ENCODE results near the gene ENG.
"Not testable (repeated sequence)": the region's sequence is repeated elsewhere in the genome, so short reads cannot be mapped to it uniquely, and the experiment has no call there.

ENG gene

DNA sequence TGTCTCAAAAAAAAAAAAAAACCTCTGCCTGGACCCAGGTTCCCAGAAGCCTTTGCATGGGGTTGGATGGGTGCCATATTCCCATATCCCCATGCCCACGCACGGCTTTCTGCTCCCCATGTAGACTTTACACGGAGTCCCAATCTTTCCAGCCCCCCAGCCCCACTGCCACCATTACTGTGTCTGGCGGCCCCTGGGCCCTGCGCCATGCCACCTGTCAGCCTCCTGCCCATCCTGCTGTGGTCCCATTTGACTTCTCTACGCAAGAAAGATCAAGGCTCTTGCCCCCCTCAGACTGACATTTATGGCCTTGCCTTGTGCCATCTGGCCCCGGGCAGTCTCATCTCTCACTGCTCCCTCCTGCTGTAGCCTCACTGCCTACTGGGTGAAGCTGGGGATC, 29.5 kb upstream of the ENG start:
- Histone ChIP-seq H3K4me2 (ENCODE audit: low read depth, low read length, poor library complexity, severe bottlenecking) (no peak overlapping the region), H3K9me2 (replicated peaks; ENCODE audit: insufficient read depth, low read length) (no peaks in the 10 kb centered on the region), H4K20me1 (ENCODE audit: low read depth, low read length) (no peaks in the 10 kb centered on the region), H3K9ac (ENCODE audit: low read length) (no peak overlapping the region), H2AFZ (ENCODE audit: low read depth, low read length, severe bottlenecking) (no peak overlapping the region), H3K9me3 (ENCODE audit: insufficient read depth, low read length) (no peaks in the 10 kb centered on the region), H3K79me2 (ENCODE audit: insufficient read depth, low read length) (no peaks in the 10 kb centered on the region), H3K27ac (ENCODE audit: low read depth, low read length) (no peak overlapping the region), H3K27me3 (ENCODE audit: low read length) (no peaks in the 10 kb centered on the region), H3K4me3 (ENCODE audit: insufficient read depth, low read length, poor library complexity, severe bottlenecking) (no peak overlapping the region), H3F3A (ENCODE audit: insufficient read depth) (no peaks in the 10 kb centered on the region), H3K36me3 (ENCODE audit: low read length) (no peaks in the 10 kb centered on the region)
- TF ChIP-seq EZH2phosphoT487 (conservative IDR thresholded peaks at IDR 0.05; ENCODE audit: low read length), result no peak
- TF ChIP-seq, protein P1, sequence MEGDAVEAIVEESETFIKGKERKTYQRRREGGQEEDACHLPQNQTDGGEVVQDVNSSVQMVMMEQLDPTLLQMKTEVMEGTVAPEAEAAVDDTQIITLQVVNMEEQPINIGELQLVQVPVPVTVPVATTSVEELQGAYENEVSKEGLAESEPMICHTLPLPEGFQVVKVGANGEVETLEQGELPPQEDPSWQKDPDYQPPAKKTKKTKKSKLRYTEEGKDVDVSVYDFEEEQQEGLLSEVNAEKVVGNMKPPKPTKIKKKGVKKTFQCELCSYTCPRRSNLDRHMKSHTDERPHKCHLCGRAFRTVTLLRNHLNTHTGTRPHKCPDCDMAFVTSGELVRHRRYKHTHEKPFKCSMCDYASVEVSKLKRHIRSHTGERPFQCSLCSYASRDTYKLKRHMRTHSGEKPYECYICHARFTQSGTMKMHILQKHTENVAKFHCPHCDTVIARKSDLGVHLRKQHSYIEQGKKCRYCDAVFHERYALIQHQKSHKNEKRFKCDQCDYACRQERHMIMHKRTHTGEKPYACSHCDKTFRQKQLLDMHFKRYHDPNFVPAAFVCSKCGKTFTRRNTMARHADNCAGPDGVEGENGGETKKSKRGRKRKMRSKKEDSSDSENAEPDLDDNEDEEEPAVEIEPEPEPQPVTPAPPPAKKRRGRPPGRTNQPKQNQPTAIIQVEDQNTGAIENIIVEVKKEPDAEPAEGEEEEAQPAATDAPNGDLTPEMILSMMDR (IDR thresholded peaks at IDR 0.05; ENCODE audit: insufficient read depth, low read length, poor library complexity, severe bottlenecking), result no peak

DNA sequence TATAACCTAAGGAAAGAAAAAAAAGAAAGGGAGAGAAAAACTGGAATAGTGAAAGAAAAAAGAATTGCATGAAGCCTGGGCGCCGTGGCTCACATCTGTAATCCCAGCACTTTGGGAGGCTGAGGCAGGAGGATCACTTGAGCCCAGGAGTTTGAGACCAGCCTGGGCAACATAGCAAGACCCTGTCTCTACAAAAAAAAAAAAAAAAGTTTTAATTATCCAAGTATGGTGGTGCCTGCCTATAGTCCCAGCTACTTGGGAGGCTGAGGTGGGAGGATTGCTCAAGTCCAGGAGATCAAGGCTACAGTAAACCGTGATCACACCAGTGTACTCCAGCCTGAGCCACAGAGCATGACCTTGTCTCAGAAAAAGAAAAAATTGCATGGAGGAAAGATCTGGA, 27.3 kb upstream of the ENG start:
- H3K36me3 ChIP-seq (ENCODE audit: low read length); H3K4me2 ChIP-seq (ENCODE audit: low read depth, low read length, poor library complexity, severe bottlenecking); H3K27ac ChIP-seq (ENCODE audit: low read depth, low read length); H3K4me3 ChIP-seq (ENCODE audit: insufficient read depth, low read length, poor library complexity, severe bottlenecking); H4K20me1 ChIP-seq (ENCODE audit: low read depth, low read length); H3F3A ChIP-seq (ENCODE audit: insufficient read depth); H3K9ac ChIP-seq (ENCODE audit: low read length); H3K27me3 ChIP-seq (ENCODE audit: low read length); H2AFZ ChIP-seq (ENCODE audit: low read depth, low read length, severe bottlenecking); H3K9me3 ChIP-seq (ENCODE audit: insufficient read depth, low read length); H3K9me2 ChIP-seq (replicated peaks; ENCODE audit: insufficient read depth, low read length); H3K79me2 ChIP-seq (ENCODE audit: insufficient read depth, low read length): not testable (repeated sequence)

DNA sequence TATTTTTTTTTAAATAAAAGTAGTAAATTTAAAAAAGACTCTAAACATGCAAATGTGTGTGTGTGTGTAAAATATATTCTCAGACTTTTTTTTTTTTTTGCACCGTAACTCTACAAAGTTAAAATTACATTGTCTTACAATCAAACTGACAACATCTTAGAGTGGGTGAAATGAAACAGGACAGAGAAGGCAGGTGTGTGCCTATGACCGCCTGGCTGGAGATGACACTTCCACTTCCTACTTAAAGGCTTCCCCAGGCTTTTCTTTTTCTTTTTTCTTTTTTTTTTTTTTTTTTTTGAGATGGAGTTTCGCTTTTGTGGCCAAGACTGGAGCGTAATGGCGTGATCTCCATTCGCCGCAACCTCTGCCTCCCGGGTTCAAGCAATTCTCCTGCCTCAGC, 25.7 kb upstream of the ENG start:
- H3K36me3 ChIP-seq (ENCODE audit: low read length), result no peaks in the 10 kb centered on the region

DNA sequence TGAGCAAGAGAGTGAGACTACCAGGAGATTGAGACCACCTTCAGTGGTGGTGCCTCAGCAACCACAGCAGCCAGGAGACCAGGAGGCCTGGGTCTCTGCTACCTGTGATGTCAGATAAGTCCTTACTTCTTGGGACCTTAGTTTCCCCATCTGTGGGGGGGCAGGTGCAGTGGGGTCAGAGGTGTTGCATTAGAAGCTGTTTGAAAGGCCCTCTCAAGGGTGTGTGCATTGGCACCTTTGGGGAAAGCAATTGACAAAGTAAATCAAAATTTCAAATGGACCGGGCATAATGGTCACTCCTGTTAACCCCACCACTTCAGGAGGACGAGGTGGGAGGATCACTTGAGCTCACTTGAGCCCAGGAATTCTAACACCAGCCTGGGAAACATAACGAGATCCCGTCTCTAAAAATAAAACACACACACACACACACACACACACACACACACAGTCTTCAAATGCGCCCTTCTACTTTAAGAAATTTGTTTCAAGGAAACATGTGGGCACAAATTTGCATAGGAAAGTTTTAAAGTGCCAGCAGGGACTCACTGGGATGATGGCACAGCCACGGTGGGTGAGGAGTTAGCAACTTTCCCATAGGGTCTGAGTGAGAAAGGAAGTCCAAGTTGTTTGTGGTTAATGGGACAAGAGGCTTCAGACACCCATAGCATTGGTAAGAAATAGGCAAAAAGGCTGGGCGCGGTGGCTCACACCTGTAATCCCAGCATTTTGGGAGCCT, 24.4 kb upstream of the ENG start:
- H3K36me3 ChIP-seq (ENCODE audit: low read length), result no peaks in the 10 kb centered on the region
- no peak overlapping the region for H3K4me2 ChIP-seq (ENCODE audit: low read depth, low read length, poor library complexity, severe bottlenecking)
- no peak overlapping the region for H3K27ac ChIP-seq (ENCODE audit: low read depth, low read length)
- H3K9ac ChIP-seq (ENCODE audit: low read length), result no peak overlapping the region
- no peaks in the 10 kb centered on the region for H3K9me3 ChIP-seq (ENCODE audit: insufficient read depth, low read length)
- no peaks in the 10 kb centered on the region for H4K20me1 ChIP-seq (ENCODE audit: low read depth, low read length)
- TF ChIP-seq, protein P1 (IDR thresholded peaks at IDR 0.05; ENCODE audit: insufficient read depth, low read length, poor library complexity, severe bottlenecking), result no peak
- TF ChIP-seq EZH2phosphoT487 (conservative IDR thresholded peaks at IDR 0.05; ENCODE audit: low read length), result no peak
- H3K4me3 ChIP-seq (ENCODE audit: insufficient read depth, low read length, poor library complexity, severe bottlenecking), result no peak overlapping the region
- H3F3A ChIP-seq (ENCODE audit: insufficient read depth), result no peaks in the 10 kb centered on the region
- no peak overlapping the region for H2AFZ ChIP-seq (ENCODE audit: low read depth, low read length, severe bottlenecking)
- H3K27me3 ChIP-seq (ENCODE audit: low read length), result no peaks in the 10 kb centered on the region
- H3K9me2 ChIP-seq (replicated peaks; ENCODE audit: insufficient read depth, low read length), result no peaks in the 10 kb centered on the region
- H3K79me2 ChIP-seq (ENCODE audit: insufficient read depth, low read length), result no peaks in the 10 kb centered on the region

More for the DNA sequence above, 25.7 kb upstream of the ENG start:
- H3K9me3 ChIP-seq (ENCODE audit: insufficient read depth, low read length), result no peaks in the 10 kb centered on the region
- H4K20me1 ChIP-seq (ENCODE audit: low read depth, low read length), result no peaks in the 10 kb centered on the region
- H3K27ac ChIP-seq (ENCODE audit: low read depth, low read length), result no peak overlapping the region
- no peaks in the 10 kb centered on the region for H3K27me3 ChIP-seq (ENCODE audit: low read length)
- H2AFZ ChIP-seq (ENCODE audit: low read depth, low read length, severe bottlenecking), result no peak overlapping the region
- H3F3A ChIP-seq (ENCODE audit: insufficient read depth), result no peaks in the 10 kb centered on the region
- no peak overlapping the region for H3K4me3 ChIP-seq (ENCODE audit: insufficient read depth, low read length, poor library complexity, severe bottlenecking)
- TF ChIP-seq, protein P1 (IDR thresholded peaks at IDR 0.05; ENCODE audit: insufficient read depth, low read length, poor library complexity, severe bottlenecking), result no peak
- TF ChIP-seq EZH2phosphoT487 (conservative IDR thresholded peaks at IDR 0.05; ENCODE audit: low read length), result no peak
- no peaks in the 10 kb centered on the region for H3K9me2 ChIP-seq (replicated peaks; ENCODE audit: insufficient read depth, low read length)
- H3K9ac ChIP-seq (ENCODE audit: low read length), result no peak overlapping the region
- H3K4me2 ChIP-seq (ENCODE audit: low read depth, low read length, poor library complexity, severe bottlenecking), result no peak overlapping the region
- no peaks in the 10 kb centered on the region for H3K79me2 ChIP-seq (ENCODE audit: insufficient read depth, low read length)

Data from SU-DHL-6 (cell line).